Islet precursor cell (in vitro differentiated cells): Measurements from ENCODE around the gene PTPN7.

Experiments
- DNase-seq: peaks from one replicate; pipeline ENCODE4 v3.0.0-alpha.2; 2018

PTPN7 gene

GRCh38 chr1:202165942-202166843 lies 5.8 kb upstream of the PTPN7 start:
- no peak for DNase-seq

GRCh38 chr1:202165267-202165941 lies 5.0 kb upstream of the PTPN7 start:
- no peak for DNase-seq

GRCh38 chr1:202164271-202165037 lies 4.1 kb upstream of the PTPN7 start:
- no peak for DNase-seq

GRCh38 chr1:202163281-202164270 lies 3.2 kb upstream of the PTPN7 start:
- no peak for DNase-seq

- DNase-seq = no peak
These were observed 2.2 kb upstream of the PTPN7 start for GRCh38 chr1:202162418-202163280.

DNA sequence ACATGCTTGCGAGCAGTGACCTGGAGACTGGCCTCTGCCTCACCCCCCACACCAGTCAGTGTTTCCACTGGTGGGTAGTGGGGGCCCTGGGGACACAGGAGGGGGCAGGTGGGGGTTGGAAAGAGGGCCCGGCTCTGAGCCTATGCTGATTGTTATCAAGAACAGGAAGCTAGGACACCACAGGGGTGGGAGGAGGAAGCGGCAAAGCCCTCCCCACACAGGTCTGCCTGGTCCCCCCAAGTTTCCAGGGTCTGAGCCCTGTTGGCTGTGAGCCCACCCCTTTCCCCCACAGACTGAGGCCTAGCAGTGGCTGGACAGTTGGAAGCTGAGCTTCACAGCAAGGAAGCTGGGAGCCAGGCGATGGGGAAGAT lies 1.6 kb upstream of the PTPN7 start:
- no peak for DNase-seq

DNA sequence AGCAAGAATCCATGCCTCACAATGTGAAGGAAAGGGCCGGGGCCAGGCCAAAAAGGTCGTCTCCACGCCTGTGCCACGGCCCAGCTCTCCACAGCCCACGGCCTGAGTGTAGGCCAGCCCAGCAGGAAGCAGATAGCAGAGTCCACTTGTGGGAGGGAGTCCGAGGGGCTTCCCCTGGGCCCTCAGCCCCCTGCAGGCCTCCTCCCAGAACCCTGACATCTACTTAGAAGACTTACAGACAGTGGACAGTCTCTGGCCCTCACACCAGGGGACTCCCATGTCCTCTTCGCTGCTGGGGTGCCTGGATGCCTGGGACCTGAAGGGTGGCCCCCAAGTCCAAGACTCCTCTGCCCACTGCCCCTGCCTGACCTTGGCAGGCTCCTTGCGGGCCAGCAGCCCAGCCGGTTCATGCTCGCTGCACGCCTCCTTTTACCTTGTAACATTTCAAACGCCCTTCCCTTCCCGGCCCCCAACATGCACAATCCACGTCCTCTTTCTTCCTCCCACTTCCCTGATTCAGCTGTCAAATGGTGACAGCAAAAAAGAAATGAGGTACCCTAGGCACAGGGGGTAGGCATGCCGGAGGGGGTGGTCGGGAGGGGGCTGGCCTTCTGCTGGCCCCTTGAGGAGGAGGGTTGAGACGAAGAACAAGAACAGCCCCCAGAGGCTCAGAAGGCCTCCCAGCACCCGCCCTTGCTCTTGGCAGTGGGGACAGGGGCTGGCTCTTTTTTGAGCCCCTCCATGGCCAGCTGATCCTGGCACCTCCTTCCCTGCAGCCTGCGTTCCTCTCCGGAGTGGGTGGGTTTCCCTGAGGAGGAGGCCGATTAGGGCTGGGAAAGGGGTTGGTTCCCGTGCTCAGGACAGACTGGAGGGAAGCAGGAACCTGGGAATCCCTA lies 997 bp upstream of the PTPN7 start:
- DNase-seq = no peak

DNA sequence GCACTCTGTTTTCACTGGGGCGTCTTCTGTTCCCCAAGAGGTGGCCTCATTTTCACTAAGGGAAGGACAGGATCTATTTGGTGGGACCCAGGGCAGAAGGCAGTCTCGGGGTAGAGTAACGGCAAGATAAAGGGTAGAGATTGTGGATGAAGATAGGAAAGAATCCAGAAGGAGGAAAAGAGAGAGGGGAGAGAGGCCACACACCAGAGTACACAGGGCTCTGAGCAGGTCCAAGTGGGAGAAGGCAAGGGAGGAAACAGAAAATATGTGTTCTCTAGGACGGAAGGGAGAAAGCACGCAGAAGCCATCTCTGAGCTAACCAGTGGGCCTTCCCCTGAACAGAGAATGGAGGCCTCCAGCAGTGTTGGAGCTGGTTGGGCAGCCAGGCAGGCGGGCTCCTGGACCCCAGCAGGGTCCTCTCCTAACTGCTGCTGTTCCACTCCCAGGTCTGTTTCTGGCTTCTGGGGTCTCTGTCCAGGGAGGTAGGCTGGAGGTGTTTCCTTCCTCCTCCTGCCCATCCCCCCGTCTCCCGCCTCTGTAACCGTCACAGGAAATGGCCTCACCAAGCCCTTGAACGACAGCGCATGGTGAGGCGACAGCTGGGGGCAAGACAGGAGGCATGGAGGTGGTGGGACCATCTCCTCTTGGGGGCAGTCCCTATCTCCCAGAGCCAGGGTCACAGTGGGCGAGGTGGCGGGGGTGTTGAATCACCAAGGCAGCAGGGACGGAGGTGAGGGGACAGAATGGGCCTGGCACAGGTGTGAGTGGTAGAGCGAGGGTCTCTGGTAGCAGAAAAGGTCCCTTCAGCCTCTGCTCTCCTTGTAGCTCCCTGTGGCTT lies 649 bp downstream of the PTPN7 start:
- no peak for DNase-seq

DNA sequence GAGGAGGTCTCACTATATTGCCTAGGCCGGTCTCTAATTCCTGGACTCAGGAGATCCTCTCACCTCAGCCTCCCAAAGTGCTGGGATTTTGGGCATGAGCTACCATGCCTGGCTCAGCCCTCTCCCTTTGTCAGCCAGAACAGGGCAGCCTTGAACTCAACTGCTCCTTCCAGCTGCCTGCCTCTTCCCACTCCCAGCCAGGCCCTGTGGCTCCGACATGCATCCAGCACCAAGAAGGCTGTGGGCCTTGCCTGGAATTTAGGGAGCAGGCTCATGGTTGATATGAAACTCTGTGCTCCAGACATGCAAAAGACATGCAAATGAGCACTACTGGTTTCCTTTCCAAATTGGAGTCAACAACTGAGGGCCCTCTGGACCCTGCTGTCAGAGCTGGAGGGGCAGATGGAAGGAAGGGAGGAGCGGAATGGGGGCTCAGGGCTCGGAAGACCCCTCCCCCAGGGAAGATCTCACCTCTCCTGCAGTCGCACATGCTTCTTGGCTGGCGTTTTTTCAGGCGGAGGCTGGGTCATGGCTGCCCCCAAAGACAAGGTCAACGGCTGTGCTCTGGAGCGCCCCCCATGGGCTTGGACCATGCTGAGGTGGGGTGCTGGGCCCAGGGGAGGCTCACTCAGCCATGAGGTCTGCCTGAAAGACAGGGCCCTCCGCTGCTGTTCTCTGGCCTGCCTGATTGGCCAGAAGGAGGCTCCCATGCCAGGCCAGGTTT lies 1.4 kb downstream of the PTPN7 start:
- DNase-seq = no peak

DNA sequence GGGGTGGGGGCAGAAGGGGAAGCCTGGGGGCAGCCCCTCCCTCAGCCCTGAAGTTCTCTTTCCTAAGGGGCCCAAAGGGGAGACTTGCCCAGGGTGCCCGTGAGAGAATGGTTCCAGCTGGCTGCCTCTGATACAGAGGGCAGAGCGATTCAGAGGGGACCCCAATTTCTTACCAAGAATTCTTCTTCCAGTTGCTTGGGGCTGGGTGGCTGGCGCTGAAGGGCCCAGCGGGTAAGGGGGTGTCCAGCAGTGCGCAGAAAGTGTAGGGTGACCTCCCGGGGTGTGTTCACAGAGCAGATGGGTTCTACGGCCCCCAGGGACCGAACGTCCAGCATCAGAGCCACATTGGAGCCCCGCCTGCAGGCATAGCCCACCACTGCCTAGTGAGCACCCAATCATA lies 2.5 kb downstream of the PTPN7 start:
- no peak for DNase-seq

- DNase-seq = no peak
These were observed 3.8 kb downstream of the PTPN7 start for GRCh38 chr1:202156590-202156989.

- DNase-seq = no peak
These were observed 4.9 kb downstream of the PTPN7 start for GRCh38 chr1:202155478-202156021.

GRCh38 chr1:202154766-202155477 lies 5.5 kb downstream of the PTPN7 start:
- peak; percentile 86 for DNase-seq

DNA sequence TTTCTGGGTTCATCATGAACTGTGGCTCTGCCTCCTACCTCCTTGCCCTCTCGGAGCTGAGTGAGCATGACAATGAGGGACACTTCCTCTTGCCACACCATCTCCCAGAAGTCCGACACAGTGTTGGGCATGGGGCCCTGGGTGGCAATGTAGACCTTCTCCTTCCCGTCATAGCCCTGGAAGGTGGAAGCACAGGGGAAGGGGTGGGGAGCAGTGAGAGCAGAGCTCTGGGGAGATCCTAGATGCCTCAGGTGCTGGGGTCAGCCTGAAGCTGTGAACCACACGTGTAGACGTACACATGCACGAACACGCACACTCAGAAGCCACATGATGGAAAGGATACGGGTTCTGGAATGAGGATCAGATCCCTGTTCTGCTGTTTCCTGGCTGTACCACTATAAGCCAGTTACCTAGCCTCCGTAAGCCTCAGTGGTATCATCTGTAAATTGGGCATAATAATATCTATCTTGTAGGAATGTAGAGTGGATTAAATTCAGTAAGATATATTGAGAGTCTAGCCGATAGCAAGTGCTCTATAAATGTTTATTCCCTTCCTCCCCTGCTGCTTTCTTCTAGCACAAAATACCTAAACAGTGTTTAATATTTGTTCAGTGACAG lies 6.1 kb downstream of the PTPN7 start:
- DNase-seq = no peak

GRCh38 chr1:202153284-202153683 lies 7.1 kb downstream of the PTPN7 start:
- no peak for DNase-seq

DNA sequence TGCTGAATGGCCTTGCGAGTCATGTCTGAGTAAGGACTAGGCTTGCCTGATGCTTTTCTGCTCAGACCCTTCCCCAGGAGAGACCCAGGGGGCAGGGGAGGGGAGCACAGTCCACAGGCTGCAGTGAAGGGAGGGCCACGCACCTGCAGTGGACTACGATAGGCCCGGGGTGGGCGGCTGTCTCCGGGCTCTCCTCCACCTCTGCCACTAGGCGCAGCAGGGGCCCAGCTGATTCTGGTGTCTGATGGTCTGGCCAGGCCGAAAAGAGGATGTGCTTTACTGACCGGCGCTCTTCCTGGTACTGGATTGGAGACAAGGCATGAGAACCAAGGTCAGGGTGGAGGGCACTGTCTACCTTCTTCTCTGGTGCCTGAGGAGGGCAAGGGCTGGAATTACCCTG lies 8.0 kb downstream of the PTPN7 start:
- no peak for DNase-seq

DNA sequence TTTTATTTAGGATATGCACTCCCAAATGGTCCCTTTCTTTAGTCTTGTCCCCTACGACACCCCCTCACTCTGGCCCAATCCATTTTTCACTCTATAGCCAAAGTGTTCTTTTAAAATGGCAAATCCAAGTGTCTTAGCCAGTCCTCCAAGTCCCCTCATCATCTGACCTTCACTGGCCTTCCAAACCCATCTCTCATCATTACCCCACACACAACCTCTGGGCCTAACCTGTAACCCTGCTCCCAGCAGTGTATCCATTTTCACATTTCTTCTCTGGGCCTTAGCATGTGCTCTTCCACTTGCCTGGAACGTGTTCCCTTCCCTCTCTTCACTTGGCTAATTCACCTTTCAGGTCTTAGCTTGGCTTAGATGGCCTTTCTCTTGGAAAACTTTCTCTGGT lies 9.4 kb downstream of the PTPN7 start:
- no peak for DNase-seq
